GM18868 (cell line): Measurements from ENCODE around the gene RAMACL.
"Not testable (repeated sequence)": the region's sequence is repeated elsewhere in the genome, so short reads cannot be mapped to it uniquely, and the experiment has no call there.

Experiments
- ATAC-seq: cut with Tn5 transposase; IDR thresholded peaks from one replicate; pipeline ENCODE4 v1.9.1; 2021; ENCODE audit warnings: mild to moderate bottlenecking, moderate library complexity; ENCODE audit not compliant: unreplicated experiment

The RAMACL gene

GRCh38 chr6:166539011-166539385 is 47.5 kb downstream of the RAMACL start:
- not testable (repeated sequence) for ATAC-seq

DNA sequence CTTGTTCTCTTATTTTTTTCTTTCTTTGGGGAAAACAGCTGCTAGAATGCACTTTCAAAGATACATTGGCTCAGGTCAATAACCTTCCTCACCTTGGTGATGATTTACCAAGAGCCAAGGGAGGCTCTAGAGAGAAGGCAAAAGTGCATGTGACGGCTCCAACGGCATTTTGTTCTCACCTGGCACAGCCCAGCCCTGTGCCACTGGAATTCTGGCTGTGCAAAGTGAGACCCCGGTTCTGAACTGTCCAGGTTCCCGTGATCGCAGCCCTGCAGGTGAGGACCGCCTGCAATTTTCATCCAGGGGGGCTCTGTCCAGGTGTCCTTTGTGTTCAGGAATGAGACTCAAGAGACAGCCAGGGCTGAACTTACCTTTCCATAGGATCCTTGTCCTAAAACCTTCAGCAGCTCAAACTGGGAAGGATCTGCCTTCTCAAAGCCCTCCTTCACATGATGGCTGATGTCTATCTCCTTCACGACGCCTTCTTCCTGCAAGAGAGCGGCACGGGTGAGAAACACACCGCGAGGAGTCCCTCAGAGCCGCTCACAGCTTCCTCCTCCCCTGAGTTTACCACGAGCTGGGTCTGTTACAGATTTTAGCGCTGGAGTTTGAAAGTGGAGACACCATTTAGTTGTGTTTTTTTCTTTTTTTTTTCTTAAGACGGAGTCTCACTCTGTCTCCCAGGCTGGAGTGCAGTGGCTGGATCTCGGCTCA is 48.0 kb downstream of the RAMACL start:
- no peak for ATAC-seq

GRCh38 chr6:166534658-166535406 is 51.6 kb downstream of the RAMACL start:
- no peak for ATAC-seq

DNA sequence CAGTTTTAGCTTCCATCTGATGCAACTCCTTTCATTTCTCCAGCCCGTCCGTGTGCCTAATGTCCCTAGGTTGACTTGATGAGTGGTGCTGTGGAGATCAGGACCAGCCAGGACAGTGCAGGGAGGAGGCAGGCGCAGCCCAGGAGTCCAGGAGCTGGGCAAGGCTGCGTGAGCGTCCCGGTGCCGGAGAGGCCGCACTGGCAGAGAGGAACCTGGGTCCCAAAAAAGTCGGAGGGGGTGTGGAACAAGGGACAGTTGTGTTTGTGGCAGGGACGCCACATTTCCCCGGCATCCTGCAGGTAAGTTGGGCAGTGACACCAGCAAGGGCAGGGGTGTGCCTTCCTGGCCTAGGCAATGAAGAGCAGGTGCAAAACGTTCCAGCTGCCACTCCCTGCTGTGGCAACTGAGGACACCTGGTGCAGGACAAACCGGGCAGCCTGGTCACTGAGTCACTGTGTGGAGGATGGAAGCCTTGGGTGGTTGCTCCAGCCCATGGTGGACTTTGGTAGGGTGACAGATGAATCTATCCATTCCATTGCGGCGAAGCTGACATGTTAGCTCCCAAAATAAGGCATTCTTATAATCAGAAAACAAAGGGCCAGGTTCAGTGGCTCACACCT is 53.2 kb downstream of the RAMACL start:
- ATAC-seq = no peak
